SK-N-SH treated with all-trans-retinoic acid at 6 μM for 48 hours (cell line): ENCODE data around the gene CHN1.

Experiments used
- GLIS3 ChIP-seq: fragments of 250-450 bp; sonication (Bioruptor Pico); IDR thresholded peaks from 2 replicates; pipeline ENCODE4 v1.5.0; 2020; ENCODE audit warnings: mild to moderate bottlenecking, moderate library complexity
- PATZ1 ChIP-seq: fragments of 250-450 bp; sonication (Bioruptor Pico); IDR thresholded peaks from 2 replicates; pipeline ENCODE4 v1.8.0; 2020; ENCODE audit warnings: mild to moderate bottlenecking, moderate library complexity, borderline replicate concordance
- RARB ChIP-seq: fragments of 250-450 bp; sonication (Bioruptor Pico); IDR thresholded peaks from 2 replicates; pipeline ENCODE4 v1.8.0; 2021; ENCODE audit warnings: mild to moderate bottlenecking, moderate library complexity
- TOX ChIP-seq: fragments of 250-450 bp; sonication (Bioruptor Pico); IDR thresholded peaks from 2 replicates; pipeline ENCODE4 v1.8.0; 2021; ENCODE audit warnings: mild to moderate bottlenecking, moderate library complexity, borderline replicate concordance
- ZNF8 ChIP-seq: fragments of 450-650 bp; formaldehyde crosslinking; IDR thresholded peaks from 2 replicates; pipeline ENCODE4 v1.5.0; 2020; ENCODE audit warnings: mild to moderate bottlenecking, moderate library complexity

DNA sequence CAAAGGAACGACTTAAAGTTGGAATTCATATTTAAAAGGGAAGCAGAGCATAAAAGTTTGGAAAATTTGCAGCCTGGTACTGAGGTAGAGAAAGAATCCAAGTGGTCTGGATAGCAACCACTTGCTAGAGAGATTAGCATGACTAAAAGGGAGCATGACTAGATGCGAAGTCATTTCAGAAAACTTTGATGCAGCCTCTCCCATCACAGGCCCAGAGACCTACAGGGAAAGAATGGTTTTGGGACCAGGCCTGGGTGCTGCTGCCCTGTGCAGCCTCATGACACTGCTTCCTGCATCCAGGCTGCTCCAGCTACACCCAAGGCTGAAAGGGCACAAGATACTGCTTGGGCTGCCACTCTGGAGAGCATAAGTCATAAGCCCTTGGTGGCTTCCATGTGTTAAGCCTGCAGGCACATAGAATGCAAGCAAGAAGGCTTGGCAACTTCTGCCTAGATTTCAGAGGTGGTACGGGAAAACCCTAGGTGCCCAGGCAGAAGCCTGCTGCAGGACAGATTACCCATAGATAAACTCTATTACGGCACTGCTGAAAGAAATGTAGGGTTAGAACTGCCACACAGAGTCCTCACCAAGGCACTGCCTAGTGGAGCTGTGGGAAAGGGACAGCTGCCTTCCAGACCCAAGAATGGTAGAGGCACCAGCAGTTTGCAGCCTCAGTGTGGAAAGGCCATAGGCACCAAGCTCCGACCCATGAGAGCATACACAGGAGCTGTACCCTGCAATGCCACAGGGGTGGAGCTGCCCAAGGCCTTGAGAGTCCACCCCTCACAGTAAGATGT, 12.6 kb upstream of the CHN1 start:
- TF ChIP-seq RARB (no peak), TOX (no peak), ZNF8 (CRISPR knock-in tag) (no peak), PATZ1 (no peak), GLIS3 (CRISPR knock-in tag) (no peak)
